RWPE2 (cell line): ENCODE results near the gene HIVEP3.

ENCODE experiments used
- ATAC-seq: fragments of 200-7000 bp; cut with Tn5 transposase; 3 replicates; pipeline ENCODE4 v1.9.1; 2021; ENCODE audit warnings: low read depth
- DNase-seq: peaks from one replicate; pipeline ENCODE4 v3.0.0-alpha.2; 2020; ENCODE audit warnings: low spot score
- H3K27ac ChIP-seq: fragments of 450-650 bp; 2 replicates; pipeline ENCODE4 v1.5.1; 2017; ENCODE audit warnings: mild to moderate bottlenecking; ENCODE audit not compliant: poor library complexity, severe bottlenecking
- H3K27me3 ChIP-seq: fragments of 250-450 bp; sonication (Bioruptor Pico); 2 replicates; pipeline ENCODE4 v1.5.1; 2021; ENCODE audit warnings: mild to moderate bottlenecking, moderate library complexity; ENCODE audit not compliant: insufficient read depth, poor library complexity, severe bottlenecking
- H3K36me3 ChIP-seq: fragments of 250-450 bp; sonication (Bioruptor Pico); 2 replicates; pipeline ENCODE4 v1.5.1; 2020; ENCODE audit warnings: low read depth, mild to moderate bottlenecking, moderate library complexity
- H3K4me1 ChIP-seq: fragments of 250-450 bp; sonication (Bioruptor Pico); 2 replicates; pipeline ENCODE4 v1.5.1; 2021; ENCODE audit warnings: mild to moderate bottlenecking, moderate library complexity; ENCODE audit not compliant: insufficient read depth, poor library complexity, severe bottlenecking
- H3K4me3 ChIP-seq: fragments of 250-450 bp; sonication (Bioruptor Pico); 2 replicates; pipeline ENCODE4 v1.5.1; 2021; ENCODE audit warnings: mild to moderate bottlenecking, moderate library complexity; ENCODE audit not compliant: severe bottlenecking
- H3K9me3 ChIP-seq: fragments of 250-450 bp; sonication (Bioruptor Pico); 2 replicates; pipeline ENCODE4 v1.5.1; 2021; ENCODE audit warnings: mild to moderate bottlenecking, moderate library complexity; ENCODE audit not compliant: severe bottlenecking
- CTCF ChIP-seq: fragments of 450-650 bp; IDR thresholded peaks from one replicate; pipeline ENCODE4 v1.5.1; 2017; ENCODE audit warnings: mild to moderate bottlenecking, moderate library complexity; ENCODE audit not compliant: poor library complexity, severe bottlenecking

HIVEP3 gene

DNA sequence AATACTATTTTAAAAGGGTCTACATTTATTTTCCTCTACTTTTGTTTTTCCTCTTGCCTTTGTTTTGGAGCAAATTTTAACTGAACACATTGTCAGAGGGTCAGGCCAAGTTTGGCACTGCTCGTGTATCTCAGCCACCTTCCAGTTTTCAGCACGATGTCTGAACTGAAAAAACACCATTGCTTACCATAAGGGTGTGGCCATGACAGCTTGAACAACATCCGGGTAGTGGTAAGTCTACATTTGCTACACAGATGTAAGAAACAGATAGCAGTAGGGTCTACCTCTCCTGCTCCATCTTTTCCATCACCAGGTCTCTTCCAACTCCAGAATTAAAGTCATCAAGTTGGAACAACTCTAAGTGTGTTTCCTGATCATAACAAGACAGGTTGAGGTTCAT, 4.2 kb downstream of the HIVEP3 start:
- Histone ChIP-seq H3K9me3 (no peaks in the 10 kb centered on the region), H3K27ac (no peak overlapping the region), H3K27me3 (no peaks in the 10 kb centered on the region), H3K4me3 (no peak overlapping the region), H3K36me3 (no peaks in the 10 kb centered on the region), H3K4me1 (peaks cover 24% of the 10 kb centered on the region)
- no peak for ATAC-seq
- no peak for TF ChIP-seq CTCF
- no peak for DNase-seq

DNA sequence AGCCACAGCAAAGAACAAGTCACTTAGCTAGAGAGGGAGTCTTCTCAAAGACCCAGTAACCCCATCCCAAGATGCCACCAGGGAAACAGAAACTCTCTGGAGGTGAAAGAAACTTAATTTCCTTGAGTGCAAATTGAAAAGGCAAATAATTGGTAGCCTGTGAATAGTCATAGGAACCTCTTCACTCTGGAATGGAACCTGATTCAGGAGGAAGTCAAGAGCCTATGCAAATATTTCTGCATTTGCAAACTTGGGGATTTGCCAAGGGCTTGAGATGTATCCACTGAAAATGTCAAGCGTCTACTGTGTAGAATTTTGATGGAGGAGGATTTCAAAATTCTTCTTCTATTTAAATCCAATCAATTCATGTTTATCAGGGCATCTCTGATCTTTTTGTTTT, 5.7 kb downstream of the HIVEP3 start:
- no peak for TF ChIP-seq CTCF
- ATAC-seq (no peak), DNase-seq (no peak)

GRCh38 chr1:41908288-41908895, 10.3 kb downstream of the HIVEP3 start:
- no peak overlapping the region for H3K27ac ChIP-seq
- no peaks in the 10 kb centered on the region for H3K27me3 ChIP-seq
- ATAC-seq = no peak
- DNase-seq = no peak
- H3K36me3 ChIP-seq = no peaks in the 10 kb centered on the region
- peaks cover 6% of the 10 kb centered on the region for H3K4me1 ChIP-seq
- TF ChIP-seq CTCF = no peak
- H3K4me3 ChIP-seq = no peak overlapping the region
- H3K9me3 ChIP-seq = no peaks in the 10 kb centered on the region

More for the DNA sequence above, 5.7 kb downstream of the HIVEP3 start:
- Histone ChIP-seq H3K4me1 (peaks cover 19% of the 10 kb centered on the region), H3K36me3 (no peaks in the 10 kb centered on the region), H3K9me3 (no peaks in the 10 kb centered on the region), H3K4me3 (no peak overlapping the region), H3K27ac (no peak overlapping the region), H3K27me3 (no peaks in the 10 kb centered on the region)

- H3K4me1 ChIP-seq = peaks cover 10% of the 10 kb centered on the region
- no peak for ATAC-seq
These were observed 11.3 kb downstream of the HIVEP3 start for GRCh38 chr1:41907446-41907845.

More at GRCh38 chr1:41907446-41907845, 11.3 kb downstream of the HIVEP3 start:
- Histone ChIP-seq H3K36me3 (no peaks in the 10 kb centered on the region), H3K27me3 (no peaks in the 10 kb centered on the region), H3K4me3 (no peak overlapping the region), H3K27ac (no peak overlapping the region), H3K9me3 (no peaks in the 10 kb centered on the region)
- no peak for DNase-seq
- no peak for TF ChIP-seq CTCF
